ENCODE measurements around the gene SPDYE6.
A peak's percentile ranks its signal among the peaks of the same experiment; 100 is the strongest.
"Not testable (repeated sequence)": the region's sequence is repeated elsewhere in the genome, so short reads cannot be mapped to it uniquely, and the experiment has no call there.

SPDYE6 gene

GRCh38 chr7:102363549-102364393, 7.5 kb upstream of the SPDYE6 start:
- DNase-seq = peak; percentile 90

- DNase-seq = not testable (repeated sequence)
Measured at GRCh38 chr7:102346983-102347382, 9.3 kb downstream of the SPDYE6 start.

GRCh38 chr7:102340599-102341368, 15.5 kb downstream of the SPDYE6 start:
- not testable (repeated sequence) for DNase-seq

- DNase-seq = not testable (repeated sequence)
Measured at GRCh38 chr7:102337420-102337819, 18.8 kb downstream of the SPDYE6 start.

GRCh38 chr7:102337002-102337401, 19.2 kb downstream of the SPDYE6 start:
- not testable (repeated sequence) for DNase-seq

GRCh38 chr7:102335574-102335973, 20.7 kb downstream of the SPDYE6 start:
- not testable (repeated sequence) for DNase-seq

GRCh38 chr7:102330666-102331460, 25.4 kb downstream of the SPDYE6 start:
- DNase-seq = not testable (repeated sequence)

- not testable (repeated sequence) for DNase-seq
Measured at GRCh38 chr7:102329366-102329765, 26.9 kb downstream of the SPDYE6 start.

GRCh38 chr7:102328863-102329262, 27.4 kb downstream of the SPDYE6 start:
- not testable (repeated sequence) for DNase-seq

- DNase-seq = not testable (repeated sequence)
Measured at GRCh38 chr7:102327183-102327582, 29.1 kb downstream of the SPDYE6 start.

GRCh38 chr7:102326157-102326889, 29.9 kb downstream of the SPDYE6 start:
- DNase-seq = no peak

GRCh38 chr7:102325106-102325505, 31.1 kb downstream of the SPDYE6 start:
- DNase-seq = not testable (repeated sequence)

- no peak for DNase-seq
Measured at GRCh38 chr7:102323914-102324195, 32.4 kb downstream of the SPDYE6 start.

- DNase-seq = no peak
Measured at GRCh38 chr7:102322202-102322715, 34.0 kb downstream of the SPDYE6 start.

GRCh38 chr7:102321351-102322201, 34.7 kb downstream of the SPDYE6 start:
- no peak for DNase-seq

- no peak for DNase-seq
Measured at GRCh38 chr7:102320601-102321350, 35.5 kb downstream of the SPDYE6 start.

GRCh38 chr7:102320181-102320580, 36.1 kb downstream of the SPDYE6 start:
- no peak for DNase-seq

GRCh38 chr7:102319671-102320070, 36.6 kb downstream of the SPDYE6 start:
- no peak for DNase-seq

GRCh38 chr7:102318482-102318971, 37.7 kb downstream of the SPDYE6 start:
- DNase-seq = no peak

Measured in stimulated activated CD4-positive, alpha-beta T cell treated with anti-CD3 and anti-CD28 coated beads, Interleukin-4, amount 100 ng/mL, for 1 hour (primary cell).